Adipocyte (in vitro differentiated cells): Measurements from ENCODE around the gene SORCS3.

Experiments used
- DNase-seq: peaks from one replicate; pipeline ENCODE4 v3.0.0-alpha.2; 2015; ENCODE audit warnings: low read depth
- H3K27me3 ChIP-seq: replicated peaks from 2 replicates; pipeline ENCODE4 v1.7.0; 2013; ENCODE audit warnings: mild to moderate bottlenecking, low read length, moderate library complexity; ENCODE audit not compliant: control insufficient read depth, insufficient read depth
- H3K36me3 ChIP-seq: 2 replicates; pipeline ENCODE4 v1.7.0; 2013; ENCODE audit warnings: low read length, mild to moderate bottlenecking, moderate library complexity; ENCODE audit not compliant: control insufficient read depth, insufficient read depth, severe bottlenecking
- H3K4me1 ChIP-seq: 2 replicates; pipeline ENCODE4 v1.7.0; 2013; ENCODE audit warnings: mild to moderate bottlenecking, low read length, moderate library complexity; ENCODE audit not compliant: control insufficient read depth, insufficient read depth
- H3K4me3 ChIP-seq: 2 replicates; pipeline ENCODE4 v1.7.0; 2013; ENCODE audit warnings: mild to moderate bottlenecking, low read length, moderate library complexity
- H3K9ac ChIP-seq: 2 replicates; pipeline ENCODE4 v1.7.0; 2013; ENCODE audit warnings: mild to moderate bottlenecking, low read length, moderate library complexity
- H3K9me3 ChIP-seq: 2 replicates; pipeline ENCODE4 v1.7.0; 2013; ENCODE audit warnings: mild to moderate bottlenecking, low read length, moderate library complexity; ENCODE audit not compliant: control insufficient read depth

Gene SORCS3

GRCh38 chr10:104903433-104903832 lies 262.3 kb downstream of the SORCS3 start:
- H3K4me3 ChIP-seq, result no peak overlapping the region
- H3K9ac ChIP-seq, result no peak overlapping the region
- H3K4me1 ChIP-seq, result peaks cover 8% of the 10 kb centered on the region
- peaks cover 34% of the 10 kb centered on the region for H3K27me3 ChIP-seq
- no peaks in the 10 kb centered on the region for H3K9me3 ChIP-seq
- DNase-seq, result no peak
- H3K36me3 ChIP-seq, result no peaks in the 10 kb centered on the region

GRCh38 chr10:104904753-104905323 lies 263.7 kb downstream of the SORCS3 start:
- no peak for DNase-seq
- H3K36me3 ChIP-seq, result no peaks in the 10 kb centered on the region
- no peak overlapping the region for H3K4me3 ChIP-seq

GRCh38 chr10:104906112-104906511 lies 265.0 kb downstream of the SORCS3 start:
- Histone ChIP-seq H3K4me1 (peaks cover 8% of the 10 kb centered on the region), H3K4me3 (no peak overlapping the region), H3K27me3 (peaks cover 22% of the 10 kb centered on the region), H3K36me3 (no peaks in the 10 kb centered on the region), H3K9ac (no peak overlapping the region), H3K9me3 (no peaks in the 10 kb centered on the region)
- no peak for DNase-seq

More at GRCh38 chr10:104904753-104905323, 263.7 kb downstream of the SORCS3 start:
- Histone ChIP-seq H3K4me1 (peaks cover 8% of the 10 kb centered on the region), H3K27me3 (peaks cover 30% of the 10 kb centered on the region), H3K9me3 (no peaks in the 10 kb centered on the region), H3K9ac (no peak overlapping the region)

- Histone ChIP-seq H3K36me3 (no peaks in the 10 kb centered on the region), H3K4me3 (no peak overlapping the region), H3K9ac (no peak overlapping the region), H3K4me1 (peaks cover 8% of the 10 kb centered on the region), H3K27me3 (peaks cover 12% of the 10 kb centered on the region), H3K9me3 (no peaks in the 10 kb centered on the region)
- DNase-seq, result no peak
These were observed 266.4 kb downstream of the SORCS3 start for GRCh38 chr10:104907521-104907920.

GRCh38 chr10:104908581-104908980 lies 267.5 kb downstream of the SORCS3 start:
- peaks cover under 1% of the 10 kb centered on the region for H3K4me1 ChIP-seq
- no peak for DNase-seq
- no peaks in the 10 kb centered on the region for H3K9me3 ChIP-seq
- H3K27me3 ChIP-seq, result peaks cover 10% of the 10 kb centered on the region
- H3K9ac ChIP-seq, result no peak overlapping the region
- H3K36me3 ChIP-seq, result no peaks in the 10 kb centered on the region
- H3K4me3 ChIP-seq, result no peak overlapping the region

GRCh38 chr10:104910712-104911111 lies 269.6 kb downstream of the SORCS3 start:
- H3K4me1 ChIP-seq, result no peaks in the 10 kb centered on the region
- H3K27me3 ChIP-seq, result peaks cover 14% of the 10 kb centered on the region
- H3K36me3 ChIP-seq, result no peaks in the 10 kb centered on the region
- H3K9ac ChIP-seq, result no peak overlapping the region
- H3K9me3 ChIP-seq, result no peaks in the 10 kb centered on the region
- H3K4me3 ChIP-seq, result no peak overlapping the region
- no peak for DNase-seq

GRCh38 chr10:104913390-104913789 lies 272.3 kb downstream of the SORCS3 start:
- H3K4me3 ChIP-seq, result no peak overlapping the region
- no peak overlapping the region for H3K9ac ChIP-seq
- DNase-seq, result no peak
- H3K36me3 ChIP-seq, result no peaks in the 10 kb centered on the region
- H3K9me3 ChIP-seq, result no peaks in the 10 kb centered on the region
- no peaks in the 10 kb centered on the region for H3K4me1 ChIP-seq
- H3K27me3 ChIP-seq, result peaks cover 14% of the 10 kb centered on the region

GRCh38 chr10:104920476-104920875 lies 279.4 kb downstream of the SORCS3 start:
- Histone ChIP-seq H3K9me3 (no peaks in the 10 kb centered on the region), H3K9ac (no peak overlapping the region), H3K27me3 (peaks cover 27% of the 10 kb centered on the region), H3K4me1 (no peaks in the 10 kb centered on the region), H3K36me3 (no peaks in the 10 kb centered on the region), H3K4me3 (no peak overlapping the region)
- no peak for DNase-seq

- no peaks in the 10 kb centered on the region for H3K4me1 ChIP-seq
These were observed 280.7 kb downstream of the SORCS3 start for GRCh38 chr10:104921763-104922162.

GRCh38 chr10:104922810-104923209 lies 281.7 kb downstream of the SORCS3 start:
- Histone ChIP-seq H3K4me1 (no peaks in the 10 kb centered on the region), H3K4me3 (no peak overlapping the region), H3K9ac (no peak overlapping the region), H3K36me3 (no peaks in the 10 kb centered on the region), H3K9me3 (no peaks in the 10 kb centered on the region), H3K27me3 (peaks cover 27% of the 10 kb centered on the region)
- no peak for DNase-seq

More at GRCh38 chr10:104921763-104922162, 280.7 kb downstream of the SORCS3 start:
- Histone ChIP-seq H3K9ac (no peak overlapping the region), H3K27me3 (peaks cover 27% of the 10 kb centered on the region), H3K4me3 (no peak overlapping the region), H3K36me3 (no peaks in the 10 kb centered on the region), H3K9me3 (no peaks in the 10 kb centered on the region)
- no peak for DNase-seq

- no peak overlapping the region for H3K4me3 ChIP-seq
- DNase-seq, result no peak
- no peaks in the 10 kb centered on the region for H3K9me3 ChIP-seq
- no peaks in the 10 kb centered on the region for H3K4me1 ChIP-seq
- H3K27me3 ChIP-seq, result peaks cover 27% of the 10 kb centered on the region
- H3K36me3 ChIP-seq, result no peaks in the 10 kb centered on the region
- H3K9ac ChIP-seq, result no peak overlapping the region
These were observed 282.4 kb downstream of the SORCS3 start for GRCh38 chr10:104923501-104923900.
